WI38 (cell line): ENCODE results near the gene NPR2.

Experiments
- H3K4me3 ChIP-seq: 2 replicates; pipeline ENCODE4 v1.5.1; 2011; ENCODE audit warnings: low read depth, mild to moderate bottlenecking, control low read depth, low read length
- TF ChIP-seq, protein P1 (sequence below): IDR thresholded peaks from 2 replicates; pipeline ENCODE4 v1.5.1; 2012; ENCODE audit warnings: low read depth, mild to moderate bottlenecking, control low read depth, low read length

Gene NPR2

DNA sequence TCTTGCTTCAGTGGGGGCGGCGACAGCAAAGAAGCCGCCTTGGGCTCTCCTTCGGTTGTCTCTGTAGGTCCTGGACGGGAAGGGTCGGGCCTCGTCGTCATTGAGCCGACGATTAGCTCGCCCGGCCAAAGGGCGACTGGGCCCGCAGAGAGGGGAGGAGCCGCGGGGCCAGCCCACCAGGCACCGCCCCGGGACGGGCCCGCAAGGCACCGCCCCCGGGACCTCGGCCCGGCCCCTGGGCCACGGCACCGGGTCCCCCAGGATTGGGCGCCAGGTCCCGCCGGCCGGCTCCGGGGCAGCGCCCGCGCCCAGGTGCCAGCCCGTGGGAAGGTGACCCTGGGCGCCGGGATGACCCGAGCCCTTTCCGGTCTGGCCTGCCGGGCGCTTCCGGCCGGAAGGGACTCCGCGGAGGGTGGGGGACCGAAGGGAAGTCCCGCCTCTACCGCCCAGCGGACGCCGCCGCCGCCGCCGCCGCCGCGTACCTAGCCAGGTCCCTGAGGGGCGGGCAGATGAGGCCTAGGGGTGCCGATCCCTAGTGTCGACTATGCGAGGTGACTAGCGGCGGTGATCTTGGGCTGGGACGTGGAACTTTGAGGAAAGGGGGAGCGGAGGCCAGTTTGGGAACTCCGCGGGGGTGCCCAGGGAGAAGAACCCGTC, 42.4 kb upstream of the NPR2 start, which contains the start of the genes GBA2 and RGP1:
TSS of gene GBA2 (minus strand) at position 371 of the 657 bp plus-strand sequence. CDS start 524 bp downstream, outside the sequence.
TSS of gene RGP1 (plus strand) at position 430 of the 657 bp plus-strand sequence. CDS start 469 bp downstream, outside the sequence.
- TF ChIP-seq, protein P1, sequence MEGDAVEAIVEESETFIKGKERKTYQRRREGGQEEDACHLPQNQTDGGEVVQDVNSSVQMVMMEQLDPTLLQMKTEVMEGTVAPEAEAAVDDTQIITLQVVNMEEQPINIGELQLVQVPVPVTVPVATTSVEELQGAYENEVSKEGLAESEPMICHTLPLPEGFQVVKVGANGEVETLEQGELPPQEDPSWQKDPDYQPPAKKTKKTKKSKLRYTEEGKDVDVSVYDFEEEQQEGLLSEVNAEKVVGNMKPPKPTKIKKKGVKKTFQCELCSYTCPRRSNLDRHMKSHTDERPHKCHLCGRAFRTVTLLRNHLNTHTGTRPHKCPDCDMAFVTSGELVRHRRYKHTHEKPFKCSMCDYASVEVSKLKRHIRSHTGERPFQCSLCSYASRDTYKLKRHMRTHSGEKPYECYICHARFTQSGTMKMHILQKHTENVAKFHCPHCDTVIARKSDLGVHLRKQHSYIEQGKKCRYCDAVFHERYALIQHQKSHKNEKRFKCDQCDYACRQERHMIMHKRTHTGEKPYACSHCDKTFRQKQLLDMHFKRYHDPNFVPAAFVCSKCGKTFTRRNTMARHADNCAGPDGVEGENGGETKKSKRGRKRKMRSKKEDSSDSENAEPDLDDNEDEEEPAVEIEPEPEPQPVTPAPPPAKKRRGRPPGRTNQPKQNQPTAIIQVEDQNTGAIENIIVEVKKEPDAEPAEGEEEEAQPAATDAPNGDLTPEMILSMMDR = no peak
- peak within 1 kb of the TSS; percentile 70 for H3K4me3 ChIP-seq

DNA sequence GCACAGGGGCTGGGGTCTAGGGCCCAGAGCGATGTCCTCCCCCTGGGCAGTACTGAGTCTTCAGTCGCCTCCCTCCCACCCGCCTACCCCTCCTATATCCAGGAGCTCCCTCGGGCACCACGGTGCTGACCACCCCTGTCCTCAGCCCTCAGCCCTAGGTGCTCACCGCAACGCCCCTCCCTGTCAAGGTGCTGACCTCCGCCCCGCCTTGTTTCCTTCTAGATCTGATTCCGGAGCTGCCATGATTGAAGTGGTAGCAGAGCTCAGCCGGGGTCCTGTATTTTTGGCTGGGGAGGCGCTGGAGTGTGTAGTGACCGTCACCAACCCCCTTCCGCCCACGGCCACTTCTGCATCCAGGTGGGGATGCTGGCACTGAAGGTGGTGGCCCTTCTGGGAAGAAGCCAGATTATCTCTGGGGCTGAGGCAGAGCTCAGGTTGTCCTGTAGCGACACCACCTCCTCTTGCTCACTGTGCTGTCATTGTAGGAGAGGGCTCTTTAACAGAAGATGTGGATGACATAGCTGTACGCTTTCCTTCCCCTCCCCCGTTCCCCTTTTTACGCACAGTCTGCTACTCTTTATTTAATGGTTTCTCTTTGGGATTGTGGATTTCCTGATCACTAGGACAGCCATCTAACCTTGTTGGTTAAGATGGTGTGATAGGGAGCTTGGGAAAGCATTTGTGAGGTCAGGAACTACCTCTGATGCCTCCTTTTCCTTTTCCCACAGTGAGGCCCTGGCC, 41.7 kb upstream of the NPR2 start:
- TF ChIP-seq, protein P1 = no peak
- H3K4me3 ChIP-seq = peak overlapping the region; percentile 70

DNA sequence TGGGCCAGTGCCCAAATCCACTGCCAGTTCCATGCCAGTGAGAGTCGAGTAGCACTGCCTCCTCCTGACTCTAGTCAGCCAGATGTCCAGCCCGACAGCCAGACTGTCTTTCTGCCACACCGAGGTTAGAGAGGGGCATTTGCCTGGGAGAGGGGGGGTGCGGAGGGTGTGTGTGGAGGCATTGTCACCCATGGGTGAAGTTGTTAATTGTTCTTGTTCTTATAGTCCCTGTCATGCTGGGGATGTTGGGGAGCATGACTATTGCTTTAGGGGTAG, 41.2 kb upstream of the NPR2 start:
- H3K4me3 ChIP-seq = peak overlapping the region; percentile 70
- TF ChIP-seq, protein P1 = no peak

DNA sequence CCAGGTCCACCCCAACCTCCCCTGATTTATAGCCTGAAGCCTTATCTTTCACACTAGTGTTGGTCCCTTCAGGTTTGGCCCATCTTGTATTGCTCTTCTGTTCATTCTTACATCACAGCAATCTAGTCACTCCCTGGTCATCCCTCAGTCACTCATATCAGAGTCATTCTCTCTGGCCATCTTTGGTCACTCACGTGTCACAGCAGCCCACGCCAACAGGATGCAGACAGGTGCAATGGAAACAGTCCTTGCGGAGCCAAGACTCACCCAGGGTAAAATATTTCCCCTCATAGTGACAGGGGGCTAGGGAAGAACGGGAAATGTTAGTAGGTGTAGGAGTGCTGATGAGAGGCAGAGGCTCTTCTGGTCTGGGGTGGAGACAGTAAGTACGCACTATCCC, 37.9 kb upstream of the NPR2 start:
- TF ChIP-seq, protein P1 = no peak
- no peak overlapping the region for H3K4me3 ChIP-seq

DNA sequence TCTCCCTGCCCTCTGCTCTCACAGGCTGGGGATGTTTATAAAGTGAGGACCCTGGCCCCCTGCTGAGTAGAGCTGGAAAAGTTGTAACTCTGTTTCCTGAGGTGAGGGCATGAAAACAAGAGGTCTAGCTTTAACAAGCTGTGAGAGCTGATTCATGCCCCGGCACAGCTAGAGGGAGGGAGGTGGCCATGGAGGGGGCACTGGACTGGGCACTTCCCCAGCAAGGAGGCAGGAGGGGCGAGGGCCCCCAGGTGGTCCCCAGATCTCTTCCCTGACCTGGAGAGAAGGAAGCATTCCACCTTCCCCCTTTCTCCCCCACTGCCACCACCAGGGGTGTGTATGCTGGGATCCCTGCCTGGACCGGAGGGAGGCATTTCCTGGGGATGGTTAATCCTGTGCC, 37.1 kb upstream of the NPR2 start, which contains the start of gene MSMP:
TSS of gene MSMP (minus strand) at position 13 of the 400 bp plus-strand sequence. CDS start 147 bp downstream, outside the sequence.
- TF ChIP-seq, protein P1 = no peak
- no peak within 1 kb of the TSS for H3K4me3 ChIP-seq

DNA sequence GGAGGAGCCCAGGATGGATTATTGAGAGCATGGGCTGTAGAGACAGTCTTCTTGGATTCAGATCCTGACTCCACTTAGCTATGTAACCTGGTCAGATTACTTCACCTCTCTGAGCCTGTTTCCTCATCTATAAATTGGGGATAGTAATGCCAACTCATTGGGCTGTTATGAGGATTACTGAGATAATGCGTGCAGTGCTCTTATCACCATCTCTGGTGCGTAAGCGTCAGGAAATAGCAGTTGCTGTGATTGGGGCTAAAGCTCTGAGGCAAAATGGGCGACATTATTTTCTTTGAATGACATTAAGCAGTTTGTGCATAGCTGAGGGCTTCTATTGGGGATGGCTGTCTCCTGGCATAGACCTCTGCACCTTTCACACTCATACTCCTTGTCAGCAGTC, 36.3 kb upstream of the NPR2 start:
- no peak overlapping the region for H3K4me3 ChIP-seq
- TF ChIP-seq, protein P1 = no peak
